Liver (tissue), 9 donors: ENCODE data around the gene PTPRD. TPM values are rescaled to one million over a fixed set of nuclear protein-coding genes. Genes with fewer than 3 reads are reported as not detected.

Experiments
- DNase-seq: peaks from one replicate; pipeline ENCODE4 v3.0.0-alpha.2; 2017; ENCODE audit warnings: low spot score
- H3K27ac ChIP-seq, 2 donors: one replicate each; pipeline ENCODE4 v1.7.0; 2013; ENCODE audit warnings: inconsistent platforms in 2 of 2, low read length in 2 of 2, control low read depth in 1 of 2, low read depth in 1 of 2, mild to moderate bottlenecking in 1 of 2
- H3K27me3 ChIP-seq, 4 donors: one replicate each; pipeline versions ENCODE4 v1.6.1 to v1.7.0; 2013; ENCODE audit warnings: low read length in 3 of 4, inconsistent platforms in 1 of 4, mild to moderate bottlenecking in 1 of 4, moderate library complexity in 1 of 4; ENCODE audit not compliant: control insufficient read depth in 4 of 4, insufficient read depth in 4 of 4
- H3K36me3 ChIP-seq, 4 donors: one replicate each; pipeline versions ENCODE4 v1.6.1 to v1.7.0; 2013; ENCODE audit warnings: low read length in 3 of 4, mild to moderate bottlenecking in 3 of 4, low read depth in 1 of 4, moderate library complexity in 1 of 4; ENCODE audit not compliant: control insufficient read depth in 4 of 4, insufficient read depth in 3 of 4
- H3K4me1 ChIP-seq, 4 donors: one replicate each; pipeline versions ENCODE4 v1.6.1 to v1.7.0; 2013; ENCODE audit warnings: low read length in 3 of 4, mild to moderate bottlenecking in 3 of 4, moderate library complexity in 1 of 4; ENCODE audit not compliant: control insufficient read depth in 4 of 4, insufficient read depth in 4 of 4
- H3K4me3 ChIP-seq, 3 donors: one replicate each; pipeline versions ENCODE4 v1.6.1 to v1.7.0; 2013; ENCODE audit warnings: low read length in 3 of 3, control low read depth in 1 of 3, low read depth in 1 of 3, mild to moderate bottlenecking in 1 of 3
- H3K9ac ChIP-seq, 2 donors: one replicate each; pipeline ENCODE4 v1.7.0; 2013; ENCODE audit warnings: low read length in 2 of 2, mild to moderate bottlenecking in 2 of 2, moderate library complexity in 2 of 2, control low read depth in 1 of 2, low read depth in 1 of 2
- H3K9me3 ChIP-seq, 4 donors: one replicate each; pipeline versions ENCODE4 v1.6.1 to v1.7.0; 2013; ENCODE audit warnings: low read length in 3 of 4; ENCODE audit not compliant: control insufficient read depth in 4 of 4
- EGR1 ChIP-seq, 2 donors: IDR thresholded peaks; 2 replicates each; pipeline ENCODE4 v1.6.1; 2016 to 2018; ENCODE audit warnings: antibody characterized with exemption in 2 of 2, low read depth in 2 of 2
- FOXA1 ChIP-seq: IDR thresholded peaks from 2 replicates; pipeline ENCODE4 v1.6.1; 2016; ENCODE audit warnings: antibody characterized with exemption
- HNF4A ChIP-seq, 2 donors: conservative IDR thresholded peaks; 2 replicates each; pipeline ENCODE4 v1.6.1; 2016; ENCODE audit warnings: antibody characterized with exemption in 2 of 2, mild to moderate bottlenecking in 2 of 2
- JUND ChIP-seq, 2 donors: IDR thresholded peaks; 2 replicates each; pipeline ENCODE4 v1.6.1; 2016; ENCODE audit warnings: antibody characterized with exemption in 2 of 2
- NR2F2 ChIP-seq: IDR thresholded peaks from 2 replicates; pipeline ENCODE4 v1.6.1; 2016; ENCODE audit warnings: antibody characterized with exemption
- RAD21 ChIP-seq, 2 donors: IDR thresholded peaks; 2 replicates each; pipeline ENCODE4 v1.6.1; 2016; ENCODE audit warnings: antibody characterized with exemption in 2 of 2, mild to moderate bottlenecking in 2 of 2
- RXRA ChIP-seq, 2 donors: IDR thresholded peaks; 2 replicates each; pipeline ENCODE4 v1.6.1; 2017 to 2018; ENCODE audit warnings: antibody characterized with exemption in 2 of 2, mild to moderate bottlenecking in 1 of 2
- YY1 ChIP-seq: IDR thresholded peaks from 2 replicates; pipeline ENCODE4 v1.6.1; 2016; ENCODE audit warnings: antibody characterized with exemption, mild to moderate bottlenecking
- WGBS: extraction: QIAGEN DNeasy Blood & Tissue Kit; methylation state at CpG from one replicate; pipeline ENCODE4 v1.1.7; 2013; 5-methylcytosine and 5-hydroxymethylcytosine counted together
- polyA plus RNA-seq, 2 donors: library from polyadenylated mRNA; stranded (reverse) in 1 of 2; unstranded in 1 of 2; fragments of 200-250 nt in 1 of 2; fragments of >200 nt in 1 of 2; fragmentation: Nextera tagmentation in 1 of 2; extraction: Ambion mirVana in 1 of 2; gene quantifications; one replicate each; pipeline versions ENCODE4 v1.2.1 to v1.2.3, GENCODE V29; 2013 to 2015
- total RNA-seq, 2 donors: library from RNA; depleted of rRNA; stranded (reverse); fragments of >200 nt; gene quantifications; one replicate each; pipeline ENCODE4 v1.2.3, GENCODE V29; 2014
- TF ChIP-seq, protein P1 (sequence below): IDR thresholded peaks from 2 replicates; pipeline ENCODE4 v1.6.1; 2016; ENCODE audit warnings: antibody characterized with exemption, mild to moderate bottlenecking
- TF ChIP-seq, protein P2 (sequence below): fragments of 150-350 bp; IDR thresholded peaks from 2 replicates; pipeline ENCODE4 v1.5.1; 2017; ENCODE audit warnings: improper control_type of control experiment, low read depth, low read length; ENCODE audit not compliant: missing input control
- TF ChIP-seq, protein P3 (sequence below): IDR thresholded peaks from 2 replicates; pipeline ENCODE4 v1.6.1; 2016; ENCODE audit warnings: antibody characterized with exemption
- TF ChIP-seq, protein P4 (sequence below): IDR thresholded peaks from 2 replicates; pipeline ENCODE4 v1.6.1; 2016; ENCODE audit warnings: antibody characterized with exemption
- donor health status: healthy.
- donor health status: healthy.
- donor health status: healthy.
- donor health status: healthy.
- donor health status: healthy.

Gene PTPRD
- total and polyA plus RNA-seq, 4 donors, result 0.78 to 34.2 (median 4.7) TPM

DNA sequence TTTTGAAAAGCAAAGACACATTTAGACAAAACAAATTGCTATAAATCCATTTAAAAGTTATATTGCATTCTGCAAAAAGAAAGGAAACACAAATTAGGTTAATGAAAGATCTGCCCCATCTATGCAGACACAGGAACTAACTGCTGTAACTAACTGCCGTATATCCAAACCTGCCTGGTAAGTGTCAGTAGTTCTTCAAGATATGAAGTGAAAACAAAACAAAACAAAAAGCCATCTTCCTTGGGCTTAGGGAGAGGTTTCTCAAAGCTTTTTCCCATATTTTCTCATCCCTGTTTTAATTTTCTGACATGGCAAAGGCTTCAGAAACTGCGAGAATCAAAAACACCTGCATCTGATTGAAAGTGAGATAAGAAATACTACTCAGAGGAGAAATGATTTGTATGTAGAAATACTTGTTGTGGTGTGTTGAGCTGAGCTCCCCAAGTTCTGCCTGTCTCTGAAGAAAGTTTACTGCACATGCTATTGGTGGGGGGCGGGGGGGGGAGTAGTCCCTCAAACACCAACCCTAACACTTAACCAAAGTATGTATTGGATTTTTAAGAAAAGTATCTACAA, 750.5 kb downstream of the PTPRD start:
- Histone ChIP-seq H3K27ac (no peak overlapping the region), H3K4me3 (no peak overlapping the region), H3K9me3 (no peaks in the 10 kb centered on the region), H3K9ac (no peak overlapping the region), H3K36me3 (no peaks in the 10 kb centered on the region), H3K27me3 (no peaks in the 10 kb centered on the region), H3K4me1 (no peaks in the 10 kb centered on the region)
- no peak for DNase-seq
- 51% methylated on average over 3 of the region's 3 CpGs for WGBS
- TF ChIP-seq, protein P1, sequence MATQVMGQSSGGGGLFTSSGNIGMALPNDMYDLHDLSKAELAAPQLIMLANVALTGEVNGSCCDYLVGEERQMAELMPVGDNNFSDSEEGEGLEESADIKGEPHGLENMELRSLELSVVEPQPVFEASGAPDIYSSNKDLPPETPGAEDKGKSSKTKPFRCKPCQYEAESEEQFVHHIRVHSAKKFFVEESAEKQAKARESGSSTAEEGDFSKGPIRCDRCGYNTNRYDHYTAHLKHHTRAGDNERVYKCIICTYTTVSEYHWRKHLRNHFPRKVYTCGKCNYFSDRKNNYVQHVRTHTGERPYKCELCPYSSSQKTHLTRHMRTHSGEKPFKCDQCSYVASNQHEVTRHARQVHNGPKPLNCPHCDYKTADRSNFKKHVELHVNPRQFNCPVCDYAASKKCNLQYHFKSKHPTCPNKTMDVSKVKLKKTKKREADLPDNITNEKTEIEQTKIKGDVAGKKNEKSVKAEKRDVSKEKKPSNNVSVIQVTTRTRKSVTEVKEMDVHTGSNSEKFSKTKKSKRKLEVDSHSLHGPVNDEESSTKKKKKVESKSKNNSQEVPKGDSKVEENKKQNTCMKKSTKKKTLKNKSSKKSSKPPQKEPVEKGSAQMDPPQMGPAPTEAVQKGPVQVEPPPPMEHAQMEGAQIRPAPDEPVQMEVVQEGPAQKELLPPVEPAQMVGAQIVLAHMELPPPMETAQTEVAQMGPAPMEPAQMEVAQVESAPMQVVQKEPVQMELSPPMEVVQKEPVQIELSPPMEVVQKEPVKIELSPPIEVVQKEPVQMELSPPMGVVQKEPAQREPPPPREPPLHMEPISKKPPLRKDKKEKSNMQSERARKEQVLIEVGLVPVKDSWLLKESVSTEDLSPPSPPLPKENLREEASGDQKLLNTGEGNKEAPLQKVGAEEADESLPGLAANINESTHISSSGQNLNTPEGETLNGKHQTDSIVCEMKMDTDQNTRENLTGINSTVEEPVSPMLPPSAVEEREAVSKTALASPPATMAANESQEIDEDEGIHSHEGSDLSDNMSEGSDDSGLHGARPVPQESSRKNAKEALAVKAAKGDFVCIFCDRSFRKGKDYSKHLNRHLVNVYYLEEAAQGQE, result no peak
- no peak for TF ChIP-seq FOXA1
- no peak for TF ChIP-seq RAD21 (IDR thresholded peaks at IDR 0.05)
- no peak for TF ChIP-seq HNF4A (conservative IDR thresholded peaks at IDR 0.05)

DNA sequence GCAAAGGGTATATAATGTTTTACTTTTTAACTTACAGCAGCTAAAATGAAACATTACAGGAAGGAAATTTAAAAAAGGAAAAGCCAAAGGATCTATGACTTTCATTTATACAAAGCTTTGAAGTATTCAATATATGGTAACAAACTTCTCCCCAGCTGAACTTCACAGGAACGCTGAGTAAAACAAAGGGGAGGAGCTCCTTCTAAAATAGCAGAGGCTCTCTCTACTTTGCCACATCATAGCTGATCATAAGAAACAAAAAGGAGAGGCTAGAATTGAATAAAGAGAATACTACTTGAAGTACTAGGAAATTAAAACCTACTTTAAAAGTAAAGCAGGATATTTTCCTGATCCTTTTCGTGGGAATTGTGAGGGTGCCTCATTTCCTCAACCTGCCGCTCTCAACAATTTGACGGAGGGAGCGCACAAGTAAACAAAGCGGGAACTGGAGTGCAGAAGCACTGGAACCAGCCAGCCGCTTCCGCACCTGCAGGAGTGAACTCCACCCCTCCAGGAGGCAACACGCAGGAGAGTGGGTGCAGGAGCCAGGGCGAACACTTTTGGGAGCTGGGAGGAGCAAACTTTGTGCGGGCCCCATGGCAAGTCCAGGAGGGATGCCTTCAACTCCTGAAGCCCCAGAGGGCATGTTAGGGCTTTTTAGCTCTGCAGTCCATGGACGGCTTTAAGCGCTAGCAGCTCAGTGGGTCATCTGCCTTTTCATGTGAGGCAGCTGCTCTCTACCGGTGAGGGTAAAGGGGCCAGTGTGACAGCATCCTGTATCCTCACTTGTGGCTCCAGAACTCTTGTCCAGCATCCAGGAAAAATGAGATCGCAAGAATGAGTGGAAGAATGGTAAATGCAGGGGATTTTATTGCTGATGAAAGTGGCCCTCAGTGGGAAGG, 757.4 kb downstream of the PTPRD start:
- no peak for TF ChIP-seq NR2F2
- no peak for TF ChIP-seq RAD21 (IDR thresholded peaks at IDR 0.05)
- TF ChIP-seq YY1, result no peak
- no peak for TF ChIP-seq FOXA1
- no peaks in the 10 kb centered on the region for H3K9me3 ChIP-seq
- no peak for DNase-seq
- no peaks in the 10 kb centered on the region for H3K36me3 ChIP-seq
- WGBS, result 49% methylated on average over 15 of the region's 15 CpGs
- no peak overlapping the region for H3K9ac ChIP-seq
- no peak overlapping the region for H3K4me3 ChIP-seq
- no peak overlapping the region for H3K27ac ChIP-seq
- H3K27me3 ChIP-seq, result no peaks in the 10 kb centered on the region
- no peaks in the 10 kb centered on the region for H3K4me1 ChIP-seq

DNA sequence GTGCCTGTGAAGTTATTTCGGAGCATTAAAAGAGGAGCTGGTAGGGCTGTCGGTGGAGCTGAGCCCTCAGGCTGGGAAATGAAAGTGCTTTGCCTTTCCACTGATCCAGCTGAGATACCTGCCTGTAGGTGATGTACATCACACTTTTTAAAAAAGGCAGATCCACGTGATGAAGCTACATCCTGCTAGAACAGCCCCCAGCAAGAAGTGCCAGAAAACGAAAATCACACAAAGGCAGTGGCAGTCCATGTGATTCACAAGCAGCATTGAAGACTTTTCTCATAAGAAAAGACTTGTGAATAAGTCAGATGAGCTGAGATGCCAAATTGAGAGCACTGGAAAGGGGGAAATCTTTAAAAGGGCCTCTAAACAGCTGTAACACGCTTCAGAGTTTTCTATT, 765.1 kb downstream of the PTPRD start:
- H3K9me3 ChIP-seq, result no peaks in the 10 kb centered on the region
- no peaks in the 10 kb centered on the region for H3K4me1 ChIP-seq
- H3K27ac ChIP-seq, result no peak overlapping the region
- no peak for TF ChIP-seq YY1
- TF ChIP-seq EGR1 (IDR thresholded peaks at IDR 0.05; ENCODE audit: low read depth in 2 of 2), result no peak
- TF ChIP-seq, protein P2, sequence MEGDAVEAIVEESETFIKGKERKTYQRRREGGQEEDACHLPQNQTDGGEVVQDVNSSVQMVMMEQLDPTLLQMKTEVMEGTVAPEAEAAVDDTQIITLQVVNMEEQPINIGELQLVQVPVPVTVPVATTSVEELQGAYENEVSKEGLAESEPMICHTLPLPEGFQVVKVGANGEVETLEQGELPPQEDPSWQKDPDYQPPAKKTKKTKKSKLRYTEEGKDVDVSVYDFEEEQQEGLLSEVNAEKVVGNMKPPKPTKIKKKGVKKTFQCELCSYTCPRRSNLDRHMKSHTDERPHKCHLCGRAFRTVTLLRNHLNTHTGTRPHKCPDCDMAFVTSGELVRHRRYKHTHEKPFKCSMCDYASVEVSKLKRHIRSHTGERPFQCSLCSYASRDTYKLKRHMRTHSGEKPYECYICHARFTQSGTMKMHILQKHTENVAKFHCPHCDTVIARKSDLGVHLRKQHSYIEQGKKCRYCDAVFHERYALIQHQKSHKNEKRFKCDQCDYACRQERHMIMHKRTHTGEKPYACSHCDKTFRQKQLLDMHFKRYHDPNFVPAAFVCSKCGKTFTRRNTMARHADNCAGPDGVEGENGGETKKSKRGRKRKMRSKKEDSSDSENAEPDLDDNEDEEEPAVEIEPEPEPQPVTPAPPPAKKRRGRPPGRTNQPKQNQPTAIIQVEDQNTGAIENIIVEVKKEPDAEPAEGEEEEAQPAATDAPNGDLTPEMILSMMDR, result no peak
- TF ChIP-seq HNF4A (conservative IDR thresholded peaks at IDR 0.05), result no peak
- TF ChIP-seq FOXA1, result no peak
- TF ChIP-seq, protein P3, sequence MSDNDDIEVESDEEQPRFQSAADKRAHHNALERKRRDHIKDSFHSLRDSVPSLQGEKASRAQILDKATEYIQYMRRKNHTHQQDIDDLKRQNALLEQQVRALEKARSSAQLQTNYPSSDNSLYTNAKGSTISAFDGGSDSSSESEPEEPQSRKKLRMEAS, result no peak
- no peak for TF ChIP-seq JUND (IDR thresholded peaks at IDR 0.05)
- TF ChIP-seq, protein P4, sequence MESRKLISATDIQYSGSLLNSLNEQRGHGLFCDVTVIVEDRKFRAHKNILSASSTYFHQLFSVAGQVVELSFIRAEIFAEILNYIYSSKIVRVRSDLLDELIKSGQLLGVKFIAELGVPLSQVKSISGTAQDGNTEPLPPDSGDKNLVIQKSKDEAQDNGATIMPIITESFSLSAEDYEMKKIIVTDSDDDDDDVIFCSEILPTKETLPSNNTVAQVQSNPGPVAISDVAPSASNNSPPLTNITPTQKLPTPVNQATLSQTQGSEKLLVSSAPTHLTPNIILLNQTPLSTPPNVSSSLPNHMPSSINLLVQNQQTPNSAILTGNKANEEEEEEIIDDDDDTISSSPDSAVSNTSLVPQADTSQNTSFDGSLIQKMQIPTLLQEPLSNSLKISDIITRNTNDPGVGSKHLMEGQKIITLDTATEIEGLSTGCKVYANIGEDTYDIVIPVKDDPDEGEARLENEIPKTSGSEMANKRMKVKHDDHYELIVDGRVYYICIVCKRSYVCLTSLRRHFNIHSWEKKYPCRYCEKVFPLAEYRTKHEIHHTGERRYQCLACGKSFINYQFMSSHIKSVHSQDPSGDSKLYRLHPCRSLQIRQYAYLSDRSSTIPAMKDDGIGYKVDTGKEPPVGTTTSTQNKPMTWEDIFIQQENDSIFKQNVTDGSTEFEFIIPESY, result no peak
- no peak for TF ChIP-seq RXRA (IDR thresholded peaks at IDR 0.05)
- no peak overlapping the region for H3K9ac ChIP-seq
- H3K27me3 ChIP-seq, result peaks cover 0 to 2% (median 0%) of the 10 kb centered on the region in 4 donors
- no peak overlapping the region for H3K4me3 ChIP-seq
- no peaks in the 10 kb centered on the region for H3K36me3 ChIP-seq
- no peak for DNase-seq
- 51% methylated on average over 5 of the region's 5 CpGs for WGBS
